Left hindlimb (tissue), 1 donor: ENCODE measurements around the gene PON1.

ENCODE experiments used
- DNase-seq: peaks from one replicate; pipeline ENCODE4 v3.0.0-alpha.2; 2018

PON1 gene

DNA sequence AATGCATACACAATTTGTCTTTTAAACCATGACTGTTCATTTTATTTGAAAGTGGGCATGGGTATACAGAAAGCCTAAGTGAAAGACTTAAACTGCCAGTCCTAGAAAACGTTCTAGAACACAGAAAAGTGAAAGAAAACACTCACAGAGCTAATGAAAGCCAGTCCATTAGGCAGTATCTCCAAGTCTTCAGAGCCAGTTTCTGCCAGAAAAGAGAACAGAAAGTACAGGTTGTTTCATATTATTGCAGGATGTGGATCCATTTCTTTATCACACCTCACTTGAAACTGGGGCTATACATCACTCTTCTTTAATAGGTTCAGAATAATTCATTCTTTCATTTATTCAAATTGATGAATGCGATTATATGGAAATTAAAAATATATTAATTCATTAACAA, 7.7 kb downstream of the PON1 start:
- no peak for DNase-seq

DNA sequence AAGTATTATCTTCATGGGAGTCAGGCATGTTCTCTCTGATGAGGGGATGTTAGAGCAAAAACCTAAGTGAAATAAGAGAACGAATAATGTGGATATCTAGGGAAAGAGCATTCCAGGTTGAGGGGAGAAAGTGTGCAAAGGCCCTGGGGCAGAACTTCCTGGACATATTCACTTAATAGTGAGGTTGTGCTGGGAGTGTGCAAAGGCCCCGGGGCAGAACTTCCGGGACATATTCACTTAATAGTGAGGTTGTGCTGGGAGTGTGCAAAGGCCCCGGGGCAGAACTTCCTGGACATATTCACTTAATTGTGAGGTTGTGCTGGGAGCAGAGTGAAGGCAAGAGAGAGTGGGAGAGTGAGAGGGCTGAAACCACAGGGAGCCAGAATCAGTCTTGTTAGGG, 11.8 kb downstream of the PON1 start:
- DNase-seq = no peak

GRCh38 chr7:95311389-95311788, 12.9 kb downstream of the PON1 start:
- no peak for DNase-seq

GRCh38 chr7:95309951-95310350, 14.4 kb downstream of the PON1 start:
- DNase-seq = no peak

DNA sequence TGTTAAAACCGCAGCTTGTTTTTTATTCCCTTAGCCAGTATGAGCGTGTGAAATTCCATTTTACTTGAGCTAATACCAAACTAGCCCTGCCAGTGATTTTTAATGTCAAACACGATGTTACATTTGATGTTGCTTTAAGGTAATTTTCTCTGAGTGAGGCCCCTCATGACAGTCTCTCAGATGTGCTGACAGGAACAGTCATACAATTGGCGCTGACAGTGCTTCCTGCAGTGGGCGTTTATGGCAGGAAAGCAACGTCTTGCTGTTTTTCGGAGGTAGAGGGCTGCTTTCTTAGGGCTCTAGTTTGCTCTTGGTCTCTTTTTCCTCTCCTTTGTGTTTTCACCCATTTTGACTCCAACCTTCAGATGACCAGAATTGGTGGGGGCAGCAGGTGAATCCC, 19.3 kb downstream of the PON1 start:
- DNase-seq = no peak

- no peak for DNase-seq
Observed at GRCh38 chr7:95303013-95303905, 21.1 kb downstream of the PON1 start.

DNA sequence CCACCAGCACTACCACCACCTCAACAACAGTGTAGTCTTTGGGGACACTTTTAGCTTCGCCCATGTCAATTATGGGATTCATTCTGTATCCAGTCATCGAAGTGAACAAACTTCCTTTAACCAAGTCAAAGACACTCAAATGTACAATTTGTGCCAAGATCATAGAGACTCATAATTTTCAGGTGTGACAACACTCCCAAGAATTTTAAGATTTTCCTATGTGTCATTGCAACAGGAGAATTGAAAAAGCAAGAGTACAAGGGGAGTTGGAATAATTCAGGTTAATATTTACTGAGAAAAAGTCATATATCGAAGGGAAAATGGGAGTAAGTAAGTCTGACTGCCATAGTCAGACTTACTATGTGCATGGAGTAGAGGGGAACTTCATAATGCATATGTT, 26.2 kb downstream of the PON1 start:
- DNase-seq = no peak

DNA sequence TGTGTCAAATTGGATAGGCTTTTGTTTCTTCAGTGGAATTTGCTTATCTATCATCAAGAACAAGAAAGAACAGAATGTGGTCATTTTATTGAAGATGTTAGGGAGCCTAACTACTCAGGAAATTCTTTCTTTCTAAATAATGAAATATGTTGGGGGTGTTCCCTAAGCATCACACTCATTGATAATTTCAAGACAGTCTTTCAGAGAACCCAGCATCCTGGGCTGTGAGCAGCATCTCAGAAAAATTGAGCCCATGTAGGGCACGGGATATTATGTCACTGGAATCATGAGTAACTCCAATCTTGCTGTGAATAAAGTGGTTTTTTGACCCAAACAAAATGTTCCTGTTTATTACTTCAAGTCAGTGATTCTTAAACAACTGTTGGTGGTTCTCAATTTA, 27.3 kb downstream of the PON1 start:
- no peak for DNase-seq

GRCh38 chr7:95296456-95296855, 27.9 kb downstream of the PON1 start:
- DNase-seq = no peak

DNA sequence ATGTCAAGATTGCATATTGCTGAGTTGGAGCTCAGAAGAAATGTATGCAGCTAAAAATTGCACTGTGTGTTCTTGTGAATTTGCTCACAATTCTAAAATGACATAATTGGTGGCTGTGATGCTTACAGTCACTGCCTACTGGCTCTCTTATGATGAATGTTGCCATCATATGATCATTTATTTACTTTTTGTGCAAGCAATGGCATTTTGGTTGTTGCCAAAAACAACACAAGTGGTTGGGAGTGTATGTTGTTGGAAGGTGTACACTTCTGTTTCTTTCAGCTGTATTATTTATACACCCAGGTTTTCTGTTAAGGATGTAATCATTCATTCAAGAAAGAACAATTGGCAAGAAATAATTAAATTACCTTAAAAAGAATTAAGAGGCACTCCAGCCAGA, 28.9 kb downstream of the PON1 start:
- DNase-seq = no peak

GRCh38 chr7:95290166-95290830, 34.0 kb downstream of the PON1 start:
- no peak for DNase-seq

- no peak for DNase-seq
Observed at GRCh38 chr7:95286096-95286495, 38.2 kb downstream of the PON1 start.

GRCh38 chr7:95279417-95279816, 44.9 kb downstream of the PON1 start:
- no peak for DNase-seq

DNA sequence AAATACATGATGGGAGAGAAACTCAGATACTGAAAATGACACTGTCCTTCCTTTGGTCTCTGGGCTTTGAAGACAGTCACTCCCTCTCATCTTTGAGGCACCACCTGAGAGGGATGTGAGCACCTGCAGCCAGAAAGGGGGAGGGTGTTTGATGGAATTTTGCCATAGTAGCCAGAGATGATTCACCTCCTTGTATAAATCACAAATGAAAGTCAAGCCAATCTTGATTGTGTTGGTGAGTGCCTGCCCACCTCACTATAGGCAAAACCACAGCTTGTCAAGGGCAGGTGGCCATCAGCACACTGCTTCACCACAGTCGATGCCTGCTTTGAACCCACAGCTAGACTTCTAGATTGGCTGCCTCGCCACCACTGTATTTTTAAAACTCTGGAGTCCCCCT, 48.2 kb downstream of the PON1 start:
- DNase-seq = no peak

DNA sequence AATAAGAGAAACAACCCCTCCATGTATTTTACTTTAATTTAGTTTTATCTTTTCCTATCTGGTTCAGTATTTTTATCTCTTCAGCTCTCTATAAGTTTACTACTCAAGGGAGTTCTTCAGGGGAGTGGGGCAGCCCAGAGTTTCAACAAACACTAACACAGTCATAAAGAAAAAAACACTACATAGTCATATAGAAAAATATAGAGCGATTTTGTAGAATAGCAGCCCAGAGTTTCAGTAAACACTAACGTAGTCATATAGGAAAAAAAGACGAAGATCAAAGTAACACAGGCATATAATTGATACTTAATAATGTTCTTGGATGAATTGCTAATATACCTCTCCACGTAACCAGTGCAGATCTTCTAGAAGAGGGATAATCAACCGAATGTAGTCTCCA, 54.7 kb downstream of the PON1 start:
- no peak for DNase-seq

DNA sequence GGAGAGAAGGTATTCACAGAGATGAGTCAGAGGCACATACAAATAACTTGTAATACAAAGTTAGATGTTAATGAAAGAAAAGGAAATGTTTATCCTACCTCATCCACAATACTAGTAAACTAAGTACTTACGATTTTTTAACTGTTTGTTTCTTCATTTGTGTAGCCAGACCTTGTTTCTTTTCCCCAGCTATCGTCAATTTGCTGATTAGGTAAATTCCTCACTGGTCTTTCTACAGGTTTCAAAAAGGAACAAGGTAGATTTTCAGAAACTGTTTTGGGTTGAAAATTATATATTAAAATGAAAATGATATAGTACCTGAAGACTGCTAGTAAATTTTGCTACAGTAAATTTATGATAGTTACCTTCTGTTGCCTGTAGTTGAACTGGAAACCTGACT, 56.6 kb downstream of the PON1 start:
- no peak for DNase-seq

GRCh38 chr7:95265634-95266033, 58.7 kb downstream of the PON1 start:
- DNase-seq = no peak

DNA sequence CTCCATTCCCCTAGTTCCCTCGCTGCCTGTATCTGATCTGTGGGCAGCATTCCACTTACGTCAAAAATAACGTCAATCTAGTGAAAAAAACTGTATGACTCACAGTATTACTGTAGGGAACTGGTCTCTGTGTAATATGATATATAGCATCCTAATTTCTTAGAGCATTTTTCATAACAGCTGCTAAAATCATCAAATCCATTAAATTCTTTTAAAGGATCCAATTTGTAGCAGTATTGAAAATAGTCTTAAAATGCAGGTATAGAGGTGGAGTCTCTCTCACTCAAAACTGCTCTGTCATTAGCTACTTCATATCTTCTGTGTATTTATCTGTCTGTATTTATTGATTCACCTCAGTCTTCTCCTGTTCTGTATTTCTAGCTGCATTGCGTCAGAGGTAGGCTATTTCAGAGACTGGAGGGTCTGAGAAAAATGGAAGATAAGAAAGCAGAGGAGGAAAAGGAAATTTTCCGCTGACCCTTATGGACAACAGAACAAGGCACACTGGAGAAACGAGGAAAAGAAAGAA, 59.9 kb downstream of the PON1 start:
- DNase-seq = no peak

GRCh38 chr7:95263785-95264362, 60.5 kb downstream of the PON1 start:
- DNase-seq = no peak

DNA sequence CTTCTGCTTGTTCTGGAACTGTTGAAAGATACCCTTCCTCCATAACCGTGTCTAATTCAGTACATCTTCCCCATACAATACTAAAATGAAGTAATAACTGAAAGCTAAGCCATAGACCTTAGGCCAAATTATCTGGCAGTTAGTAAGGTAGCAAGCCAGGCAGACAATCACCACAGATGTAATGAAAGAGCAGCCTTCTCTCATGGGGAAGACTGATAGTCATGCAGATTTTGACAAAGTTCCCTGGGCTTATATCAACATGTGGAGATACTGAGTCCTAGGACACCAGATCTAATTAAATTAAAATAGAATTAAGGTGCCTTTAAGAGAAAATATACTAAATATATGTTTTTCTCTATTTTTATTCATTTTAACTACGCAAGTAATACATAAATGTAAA, 61.5 kb downstream of the PON1 start:
- DNase-seq = no peak

DNA sequence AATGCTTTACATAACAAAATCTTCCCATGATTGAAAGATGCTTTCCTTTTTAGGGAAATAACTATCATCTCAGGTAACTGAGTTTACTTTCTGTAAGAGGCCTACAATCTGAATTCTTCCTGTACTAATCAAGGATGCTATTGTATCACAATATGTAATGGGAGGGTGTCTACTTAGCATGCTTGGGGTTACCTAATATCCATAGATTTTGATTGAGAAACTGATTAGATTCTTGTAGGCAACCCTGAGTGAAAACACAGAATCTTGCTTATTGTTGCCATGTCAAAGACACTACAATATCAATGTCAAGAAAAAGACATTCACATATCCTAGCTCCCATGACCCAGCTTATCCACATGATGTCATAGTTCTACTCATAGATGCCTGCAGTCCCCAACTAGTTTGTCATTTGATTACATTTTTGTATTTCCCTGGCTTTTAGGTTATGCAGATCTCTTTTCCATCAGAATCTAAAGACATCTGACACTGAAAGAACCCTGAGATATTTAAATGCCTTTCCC, 62.4 kb downstream of the PON1 start:
- no peak for DNase-seq

GRCh38 chr7:95255691-95256090, 68.6 kb downstream of the PON1 start:
- no peak for DNase-seq

GRCh38 chr7:95253986-95254385, 70.3 kb downstream of the PON1 start:
- no peak for DNase-seq

DNA sequence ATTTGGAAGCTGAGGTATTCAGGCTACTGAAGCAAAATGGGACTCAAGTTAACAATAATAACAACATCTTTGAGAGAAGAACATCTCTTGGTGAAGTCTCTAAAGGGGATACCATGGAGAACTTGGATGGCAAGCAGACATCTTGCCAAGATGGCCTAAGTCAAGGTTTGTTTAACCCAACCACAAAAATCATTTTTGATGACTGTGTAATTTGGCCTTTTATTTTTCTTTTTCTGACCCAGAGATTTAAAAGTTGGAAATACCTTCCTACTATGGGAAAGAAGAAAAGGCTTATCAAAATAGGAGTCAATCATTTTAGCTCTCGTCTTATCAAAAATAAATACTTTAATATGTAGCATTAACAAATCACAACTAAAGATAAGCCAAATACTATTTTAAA, 72.4 kb downstream of the PON1 start:
- DNase-seq = no peak
